H9 (cell line): ENCODE results near the gene CLCN5. TPM values are rescaled to one million over a fixed set of nuclear protein-coding genes. Genes with fewer than 3 reads are reported as not detected.

Source experiments
- DNase-seq: peaks from one replicate; pipeline ENCODE4 v3.0.0-alpha.2; 2017
- H2AFZ ChIP-seq: one replicate; pipeline ENCODE4 v1.6.1; 2013; ENCODE audit warnings: mild to moderate bottlenecking, low read length, control low read depth, moderate library complexity
- H2AK5ac ChIP-seq: 2 replicates; pipeline ENCODE4 v1.6.1; 2013; ENCODE audit warnings: low read length, control low read depth, mixed read lengths; ENCODE audit not compliant: insufficient read length
- H2BK120ac ChIP-seq: one replicate; pipeline ENCODE4 v1.6.1; 2013; ENCODE audit warnings: low read depth, mild to moderate bottlenecking, low read length, control low read depth, inconsistent platforms; ENCODE audit not compliant: poor library complexity, severe bottlenecking
- H2BK12ac ChIP-seq: 2 replicates; pipeline ENCODE4 v1.6.1; 2013; ENCODE audit warnings: low read length, control low read depth, mixed read lengths, low read depth; ENCODE audit not compliant: insufficient read length
- H2BK15ac ChIP-seq: 2 replicates; pipeline ENCODE4 v1.6.1; 2013; ENCODE audit warnings: low read depth, low read length, control low read depth
- H2BK20ac ChIP-seq: one replicate; pipeline ENCODE4 v1.6.1; 2013; ENCODE audit warnings: low read depth, mild to moderate bottlenecking, low read length, control low read depth, inconsistent platforms; ENCODE audit not compliant: poor library complexity, severe bottlenecking
- H2BK5ac ChIP-seq: 2 replicates; pipeline ENCODE4 v1.6.1; 2013; ENCODE audit warnings: low read length, control low read depth, mixed read lengths; ENCODE audit not compliant: insufficient read length
- H3K14ac ChIP-seq: 2 replicates; pipeline ENCODE4 v1.6.1; 2013; ENCODE audit warnings: low read length, control low read depth; ENCODE audit not compliant: insufficient read depth
- H3K18ac ChIP-seq: 2 replicates; pipeline ENCODE4 v1.6.1; 2013; ENCODE audit warnings: low read depth, mild to moderate bottlenecking, mixed read lengths, low read length, control low read depth; ENCODE audit not compliant: insufficient read length
- H3K23ac ChIP-seq: 2 replicates; pipeline ENCODE4 v1.6.1; 2013; ENCODE audit warnings: low read length, control low read depth, mixed read lengths, low read depth; ENCODE audit not compliant: insufficient read length
- H3K23me2 ChIP-seq: 2 replicates; pipeline ENCODE4 v1.6.1; 2013; ENCODE audit warnings: low read depth, mild to moderate bottlenecking, mixed read lengths, low read length, control low read depth; ENCODE audit not compliant: insufficient read length, poor library complexity, severe bottlenecking
- H3K27ac ChIP-seq: 2 replicates; pipeline ENCODE4 v1.5.1; 2013; ENCODE audit warnings: low read length, control low read depth, mixed read lengths, low read depth; ENCODE audit not compliant: insufficient read length
- H3K27me3 ChIP-seq: 2 replicates; pipeline ENCODE4 v1.6.1; 2013; ENCODE audit warnings: low read length, control low read depth, inconsistent platforms; ENCODE audit not compliant: insufficient read depth
- H3K4ac ChIP-seq: 2 replicates; pipeline ENCODE4 v1.6.1; 2013; ENCODE audit warnings: low read depth, mild to moderate bottlenecking, control low read depth, inconsistent platforms, low read length, moderate library complexity
- H3K4me1 ChIP-seq: 2 replicates; pipeline ENCODE4 v1.6.1; 2013; ENCODE audit warnings: low read length, control low read depth, inconsistent platforms; ENCODE audit not compliant: insufficient read depth
- H3K4me2 ChIP-seq: 2 replicates; pipeline ENCODE4 v1.6.1; 2013; ENCODE audit warnings: low read length, control low read depth, mixed read lengths; ENCODE audit not compliant: insufficient read length, insufficient read depth
- H3K56ac ChIP-seq: 2 replicates; pipeline ENCODE4 v1.6.1; 2013; ENCODE audit warnings: low read depth, mild to moderate bottlenecking, mixed read lengths, low read length, control low read depth; ENCODE audit not compliant: insufficient read length
- H3K79me1 ChIP-seq: 2 replicates; pipeline ENCODE4 v1.6.1; 2013; ENCODE audit warnings: low read depth, mild to moderate bottlenecking, moderate library complexity, low read length, control low read depth, inconsistent platforms; ENCODE audit not compliant: insufficient read depth, poor library complexity, severe bottlenecking
- H3K79me2 ChIP-seq: 2 replicates; pipeline ENCODE4 v1.6.1; 2013; ENCODE audit warnings: low read length, control low read depth, inconsistent platforms; ENCODE audit not compliant: insufficient read depth
- H3K9ac ChIP-seq: 2 replicates; pipeline ENCODE4 v1.6.1; 2013; ENCODE audit warnings: low read length, control low read depth, mixed read lengths; ENCODE audit not compliant: insufficient read length; ENCODE audit errors: extremely low read depth
- H3K9me3 ChIP-seq: one replicate; pipeline ENCODE4 v1.6.1; 2013; ENCODE audit warnings: low read depth, low read length, inconsistent platforms; ENCODE audit not compliant: control insufficient read depth
- H3T11ph ChIP-seq: one replicate; pipeline ENCODE4 v1.6.1; 2013; ENCODE audit warnings: mild to moderate bottlenecking, low read length, control low read depth, inconsistent platforms
- H4K20me1 ChIP-seq: one replicate; pipeline ENCODE4 v1.6.1; 2013; ENCODE audit not compliant: control insufficient read depth, insufficient read length, insufficient read depth
- H4K5ac ChIP-seq: 2 replicates; pipeline ENCODE4 v1.6.1; 2013; ENCODE audit warnings: low read depth, mild to moderate bottlenecking, mixed read lengths, low read length, control low read depth; ENCODE audit not compliant: insufficient read length
- H4K8ac ChIP-seq: replicated peaks from 2 replicates; pipeline ENCODE4 v1.6.1; 2013; ENCODE audit warnings: low read length, control low read depth, mixed read lengths, low read depth; ENCODE audit not compliant: insufficient read length
- H4K91ac ChIP-seq: 2 replicates; pipeline ENCODE4 v1.6.1; 2013; ENCODE audit warnings: low read depth, mild to moderate bottlenecking, moderate library complexity, mixed read lengths, low read length, control low read depth; ENCODE audit not compliant: insufficient read length
- H3K27ac Mint-ChIP-seq, 3 experiments: 2 replicates in 2 of 3; 3 replicates in 1 of 3; pipeline ENCODE4 v1.8.0; 2020 to 2021; ENCODE audit warnings: mixed read lengths in 3 of 3, mild to moderate bottlenecking in 1 of 3, moderate library complexity in 1 of 3
- H3K27me3 Mint-ChIP-seq: 2 replicates; pipeline ENCODE4 v1.8.0; 2021; ENCODE audit warnings: low read depth, mild to moderate bottlenecking, moderate library complexity, mixed read lengths
- H3K36me3 Mint-ChIP-seq, 3 experiments: 2 replicates in 2 of 3; 3 replicates in 1 of 3; pipeline ENCODE4 v1.8.0; 2020 to 2021; ENCODE audit warnings: low read depth in 3 of 3, mixed read lengths in 3 of 3; ENCODE audit not compliant: insufficient read depth in 1 of 3
- H3K4me1 Mint-ChIP-seq, 2 experiments: 2 replicates each; pipeline ENCODE4 v1.8.0; 2020; ENCODE audit warnings: mixed read lengths in 2 of 2
- H3K4me3 Mint-ChIP-seq, 2 experiments: 2 replicates in 1 of 2; 3 replicates in 1 of 2; pipeline ENCODE4 v1.8.0; 2020 to 2021; ENCODE audit warnings: mild to moderate bottlenecking in 2 of 2, mixed read lengths in 2 of 2, moderate library complexity in 1 of 2
- H3K9me3 Mint-ChIP-seq, 2 experiments: 2 replicates in 1 of 2; 3 replicates in 1 of 2; pipeline ENCODE4 v1.8.0; 2020; ENCODE audit warnings: mild to moderate bottlenecking in 2 of 2, mixed read lengths in 2 of 2, moderate library complexity in 1 of 2
- WGBS: extraction: QIAGEN DNeasy Blood & Tissue Kit; methylation state at CpG from one replicate; pipeline ENCODE4 v1.1.7; 2013; ENCODE audit warnings: missing lambda C conversion rate, low lambda C conversion rate, mixed read lengths; ENCODE audit not compliant: insufficient read length; ENCODE audit errors: extremely low coverage; 5-methylcytosine and 5-hydroxymethylcytosine counted together
- total RNA-seq: library from RNA; stranded (reverse); gene quantifications from 2 replicates; pipeline ENCODE4 v1.2.1, GENCODE V29; 2021
- TF ChIP-seq, protein P1 (sequence below): fragments of 200-600 bp; sonication (generic); conservative IDR thresholded peaks from 3 replicates; pipeline ENCODE4 v1.8.0; 2021; ENCODE audit warnings: antibody characterized with exemption, mild to moderate bottlenecking

The CLCN5 gene
- total RNA-seq, 1 experiment from 2014 or later: 5.9 TPM

GRCh38 chrX:49978176-49978575 lies 55.8 kb downstream of the CLCN5 start:
- no peak overlapping the region for H3K18ac ChIP-seq
- no peak overlapping the region for H2AFZ ChIP-seq
- H3K4me3 Mint-ChIP-seq: no peak overlapping the region
- H3K56ac ChIP-seq: no peak overlapping the region
- no peaks in the 10 kb centered on the region for H3K23me2 ChIP-seq
- H3K9ac ChIP-seq: no peak overlapping the region
- H3K4me1 Mint-ChIP-seq: no peaks in the 10 kb centered on the region
- H4K5ac ChIP-seq: no peak overlapping the region
- peaks cover 20% of the 10 kb centered on the region for H3K9me3 ChIP-seq
- no peak overlapping the region for H3K4me2 ChIP-seq
- H3K4me1 ChIP-seq: no peaks in the 10 kb centered on the region
- H2BK20ac ChIP-seq: no peak overlapping the region
- H3K4ac ChIP-seq: no peak overlapping the region
- H3K27ac ChIP-seq: no peak overlapping the region
- H3K36me3 Mint-ChIP-seq: no peaks in the 10 kb centered on the region; a peak in 2 of 7 replicates
- H4K91ac ChIP-seq: no peak overlapping the region
- no peak overlapping the region for H2BK15ac ChIP-seq
- H3K14ac ChIP-seq: no peak overlapping the region
- H2BK12ac ChIP-seq: no peak overlapping the region
- no CpG with 5 or more reads among the region's 2 CpGs for WGBS
- H3K79me1 ChIP-seq: no peaks in the 10 kb centered on the region
- no peaks in the 10 kb centered on the region; the same call in 1 of the 2 replicates for H3K27me3 Mint-ChIP-seq
- no peak overlapping the region for H4K8ac ChIP-seq
- H3K79me2 ChIP-seq: no peaks in the 10 kb centered on the region
- no peak overlapping the region for H2BK120ac ChIP-seq
- TF ChIP-seq, protein P1, sequence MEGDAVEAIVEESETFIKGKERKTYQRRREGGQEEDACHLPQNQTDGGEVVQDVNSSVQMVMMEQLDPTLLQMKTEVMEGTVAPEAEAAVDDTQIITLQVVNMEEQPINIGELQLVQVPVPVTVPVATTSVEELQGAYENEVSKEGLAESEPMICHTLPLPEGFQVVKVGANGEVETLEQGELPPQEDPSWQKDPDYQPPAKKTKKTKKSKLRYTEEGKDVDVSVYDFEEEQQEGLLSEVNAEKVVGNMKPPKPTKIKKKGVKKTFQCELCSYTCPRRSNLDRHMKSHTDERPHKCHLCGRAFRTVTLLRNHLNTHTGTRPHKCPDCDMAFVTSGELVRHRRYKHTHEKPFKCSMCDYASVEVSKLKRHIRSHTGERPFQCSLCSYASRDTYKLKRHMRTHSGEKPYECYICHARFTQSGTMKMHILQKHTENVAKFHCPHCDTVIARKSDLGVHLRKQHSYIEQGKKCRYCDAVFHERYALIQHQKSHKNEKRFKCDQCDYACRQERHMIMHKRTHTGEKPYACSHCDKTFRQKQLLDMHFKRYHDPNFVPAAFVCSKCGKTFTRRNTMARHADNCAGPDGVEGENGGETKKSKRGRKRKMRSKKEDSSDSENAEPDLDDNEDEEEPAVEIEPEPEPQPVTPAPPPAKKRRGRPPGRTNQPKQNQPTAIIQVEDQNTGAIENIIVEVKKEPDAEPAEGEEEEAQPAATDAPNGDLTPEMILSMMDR: no peak
- H3K23ac ChIP-seq: no peak overlapping the region
- H2AK5ac ChIP-seq: no peak overlapping the region
- no peak overlapping the region for H2BK5ac ChIP-seq
- H3K9me3 Mint-ChIP-seq: peaks cover 40 to 48% of the 10 kb centered on the region in 2 experiments
- H3T11ph ChIP-seq: no peak overlapping the region
- no peak overlapping the region for H3K27ac Mint-ChIP-seq
- H3K27me3 ChIP-seq: no peaks in the 10 kb centered on the region
- H4K20me1 ChIP-seq: no peaks in the 10 kb centered on the region
- DNase-seq: no peak
